RWPE2 (cell line): ENCODE data around the gene PPM1B.
"Not testable (repeated sequence)": the region's sequence is repeated elsewhere in the genome, so short reads cannot be mapped to it uniquely, and the experiment has no call there.

Source experiments
- ATAC-seq: fragments of 200-7000 bp; cut with Tn5 transposase; 3 replicates; pipeline ENCODE4 v1.9.1; 2021; ENCODE audit warnings: low read depth
- DNase-seq: peaks from one replicate; pipeline ENCODE4 v3.0.0-alpha.2; 2020; ENCODE audit warnings: low spot score
- H3K27ac ChIP-seq: fragments of 450-650 bp; 2 replicates; pipeline ENCODE4 v1.5.1; 2017; ENCODE audit warnings: mild to moderate bottlenecking; ENCODE audit not compliant: poor library complexity, severe bottlenecking
- H3K27me3 ChIP-seq: fragments of 250-450 bp; sonication (Bioruptor Pico); 2 replicates; pipeline ENCODE4 v1.5.1; 2021; ENCODE audit warnings: mild to moderate bottlenecking, moderate library complexity; ENCODE audit not compliant: insufficient read depth, poor library complexity, severe bottlenecking
- H3K36me3 ChIP-seq: fragments of 250-450 bp; sonication (Bioruptor Pico); 2 replicates; pipeline ENCODE4 v1.5.1; 2020; ENCODE audit warnings: low read depth, mild to moderate bottlenecking, moderate library complexity
- H3K4me1 ChIP-seq: fragments of 250-450 bp; sonication (Bioruptor Pico); 2 replicates; pipeline ENCODE4 v1.5.1; 2021; ENCODE audit warnings: mild to moderate bottlenecking, moderate library complexity; ENCODE audit not compliant: insufficient read depth, poor library complexity, severe bottlenecking
- H3K4me3 ChIP-seq: fragments of 250-450 bp; sonication (Bioruptor Pico); 2 replicates; pipeline ENCODE4 v1.5.1; 2021; ENCODE audit warnings: mild to moderate bottlenecking, moderate library complexity; ENCODE audit not compliant: severe bottlenecking
- H3K9me3 ChIP-seq: fragments of 250-450 bp; sonication (Bioruptor Pico); 2 replicates; pipeline ENCODE4 v1.5.1; 2021; ENCODE audit warnings: mild to moderate bottlenecking, moderate library complexity; ENCODE audit not compliant: severe bottlenecking
- CTCF ChIP-seq: fragments of 450-650 bp; IDR thresholded peaks from one replicate; pipeline ENCODE4 v1.5.1; 2017; ENCODE audit warnings: mild to moderate bottlenecking, moderate library complexity; ENCODE audit not compliant: poor library complexity, severe bottlenecking

The PPM1B gene

GRCh38 chr2:44245083-44245861, 76.6 kb downstream of the PPM1B start:
- H3K9me3 ChIP-seq, result no peaks in the 10 kb centered on the region
- ATAC-seq (no peak; the same call in 2 of the 3 replicates), DNase-seq (no peak)
- no peaks in the 10 kb centered on the region for H3K36me3 ChIP-seq
- H3K27me3 ChIP-seq, result no peaks in the 10 kb centered on the region
- H3K27ac ChIP-seq, result no peak overlapping the region
- H3K4me1 ChIP-seq, result peaks cover 9% of the 10 kb centered on the region
- no peak overlapping the region for H3K4me3 ChIP-seq
- no peak for TF ChIP-seq CTCF

GRCh38 chr2:44246436-44246835, 77.8 kb downstream of the PPM1B start:
- H3K27me3 ChIP-seq, result no peaks in the 10 kb centered on the region
- H3K4me1 ChIP-seq, result peaks cover 9% of the 10 kb centered on the region
- DNase-seq (no peak), ATAC-seq (no peak)
- H3K4me3 ChIP-seq, result no peak overlapping the region
- no peaks in the 10 kb centered on the region for H3K36me3 ChIP-seq
- no peak overlapping the region for H3K27ac ChIP-seq
- no peak for TF ChIP-seq CTCF
- H3K9me3 ChIP-seq, result no peaks in the 10 kb centered on the region

DNA sequence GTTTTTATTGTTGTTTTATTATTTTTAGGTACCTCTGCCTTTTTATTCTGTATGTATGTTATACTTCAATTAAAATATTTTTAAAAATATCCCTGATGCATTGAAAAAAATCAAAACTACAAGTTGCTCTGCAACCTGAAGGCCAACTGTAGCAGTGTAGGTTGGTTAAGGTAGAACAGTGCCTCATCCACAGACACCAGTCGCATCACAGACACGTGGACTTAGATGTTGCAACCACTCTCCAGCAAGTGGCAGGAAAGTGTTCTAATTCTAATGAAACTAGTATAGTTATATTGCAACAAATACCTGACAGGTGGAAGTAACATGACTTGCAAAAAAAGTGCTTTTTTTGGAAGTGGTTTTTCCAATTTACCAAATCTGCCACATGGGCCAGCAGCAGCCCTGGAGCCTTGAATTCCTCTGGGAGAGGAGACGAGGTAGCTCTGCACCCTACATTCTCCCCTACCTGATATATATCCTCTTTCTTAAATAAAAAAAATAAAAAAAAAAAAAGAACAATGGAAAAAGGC, 78.2 kb downstream of the PPM1B start:
- TF ChIP-seq CTCF, result no peak
- Histone ChIP-seq H3K36me3 (no peaks in the 10 kb centered on the region), H3K4me3 (no peak overlapping the region), H3K27ac (no peak overlapping the region), H3K27me3 (no peaks in the 10 kb centered on the region), H3K4me1 (peaks cover 9% of the 10 kb centered on the region), H3K9me3 (no peaks in the 10 kb centered on the region)
- DNase-seq (no peak), ATAC-seq (no peak)

GRCh38 chr2:44247924-44248323, 79.2 kb downstream of the PPM1B start:
- DNase-seq, result no peak
- Histone ChIP-seq H3K27me3 (no peaks in the 10 kb centered on the region), H3K36me3 (no peaks in the 10 kb centered on the region), H3K4me3 (no peak overlapping the region), H3K9me3 (no peaks in the 10 kb centered on the region), H3K4me1 (peaks cover 9% of the 10 kb centered on the region), H3K27ac (no peak overlapping the region)
- peak; percentile 38; the same call in 2 of the 3 replicates for ATAC-seq
- TF ChIP-seq CTCF, result peak; percentile 20

GRCh38 chr2:44249269-44249668, 80.6 kb downstream of the PPM1B start:
- H3K9me3 ChIP-seq, H3K36me3 ChIP-seq, H3K27ac ChIP-seq, DNase-seq, H3K4me3 ChIP-seq, ATAC-seq, H3K4me1 ChIP-seq, H3K27me3 ChIP-seq: not testable (repeated sequence)
